ENCODE data around the gene RSRP1.

- TF ChIP-seq SUZ12 (IDR thresholded peaks at IDR 0.05; ENCODE audit: extremely low read depth, insufficient read depth, insufficient read length): no peak
- TF ChIP-seq YY1 (IDR thresholded peaks at IDR 0.05; ENCODE audit: insufficient read depth, insufficient read length): no peak
Measured at GRCh38 chr1:25222606-25223005, 24.6 kb downstream of the RSRP1 start.
